CD4-positive, alpha-beta T cell treated with Interleukin-6 at 100 ng/mL for 8 hours (primary cell): ENCODE measurements around the gene TEX10.

Experiments
- DNase-seq: peaks from one replicate; pipeline ENCODE4 v3.0.0-alpha.2; 2020; ENCODE audit warnings: mixed read lengths, low spot score

TEX10 gene

GRCh38 chr9:100285080-100285479, 67.7 kb downstream of the TEX10 start:
- no peak for DNase-seq

- DNase-seq: no peak
These were observed 68.5 kb downstream of the TEX10 start for GRCh38 chr9:100284247-100284646.

- DNase-seq: no peak
These were observed 70.4 kb downstream of the TEX10 start for GRCh38 chr9:100282388-100282719.

GRCh38 chr9:100281676-100282387, 70.9 kb downstream of the TEX10 start:
- no peak for DNase-seq

GRCh38 chr9:100281066-100281465, 71.7 kb downstream of the TEX10 start:
- DNase-seq: no peak

- DNase-seq: no peak
These were observed 75.4 kb downstream of the TEX10 start for GRCh38 chr9:100277166-100277979.

GRCh38 chr9:100269656-100270055, 83.1 kb downstream of the TEX10 start:
- no peak for DNase-seq

GRCh38 chr9:100268271-100268670, 84.5 kb downstream of the TEX10 start:
- DNase-seq: no peak

GRCh38 chr9:100267211-100267610, 85.5 kb downstream of the TEX10 start:
- no peak for DNase-seq
